ENCODE data around the gene PLEKHG4B.

Gene PLEKHG4B

DNA sequence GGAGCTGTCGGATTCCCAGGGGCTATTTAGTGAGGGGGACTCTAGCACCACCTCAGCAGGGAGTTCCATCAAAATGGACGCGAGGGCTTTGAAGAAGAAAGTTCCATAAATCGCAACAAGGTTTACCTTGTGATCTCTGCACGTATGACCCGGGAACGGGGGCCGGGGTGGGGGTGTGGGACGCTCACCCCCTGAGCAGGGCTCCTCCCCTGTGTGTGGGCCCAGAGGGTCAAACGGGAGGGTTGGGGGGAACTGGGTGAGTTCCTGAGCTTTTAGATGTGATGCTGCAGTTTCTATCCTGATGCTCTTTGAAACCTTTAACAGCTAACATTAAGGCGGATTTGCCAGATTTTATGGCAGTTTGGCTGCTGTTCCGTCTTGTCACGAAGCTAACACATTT is 80.5 kb downstream of the PLEKHG4B start:
- DNase-seq, result no peak

DNA sequence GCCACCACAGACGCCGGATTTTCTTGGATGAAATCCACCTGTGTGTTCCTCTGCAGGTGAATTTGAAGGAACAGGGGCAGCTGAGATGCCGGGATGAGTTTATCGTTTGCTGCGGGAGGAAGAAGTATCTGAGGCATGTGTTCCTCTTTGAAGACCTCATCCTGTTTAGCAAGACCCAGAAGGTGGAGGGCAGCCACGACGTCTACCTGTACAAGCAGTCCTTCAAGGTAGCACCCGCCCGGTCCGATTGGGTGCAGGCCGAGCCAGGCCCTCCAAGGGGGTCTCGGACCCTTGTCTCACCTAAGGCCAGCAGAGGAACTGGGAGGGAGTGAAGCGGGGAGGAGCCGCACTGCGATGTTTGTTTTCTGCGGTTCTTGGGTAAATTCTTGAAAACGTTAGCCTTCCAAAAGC is 80.9 kb downstream of the PLEKHG4B start:
- no peak for DNase-seq

GRCh38 chr5:173392-174290 is 81.7 kb downstream of the PLEKHG4B start:
- DNase-seq, result no peak

DNA sequence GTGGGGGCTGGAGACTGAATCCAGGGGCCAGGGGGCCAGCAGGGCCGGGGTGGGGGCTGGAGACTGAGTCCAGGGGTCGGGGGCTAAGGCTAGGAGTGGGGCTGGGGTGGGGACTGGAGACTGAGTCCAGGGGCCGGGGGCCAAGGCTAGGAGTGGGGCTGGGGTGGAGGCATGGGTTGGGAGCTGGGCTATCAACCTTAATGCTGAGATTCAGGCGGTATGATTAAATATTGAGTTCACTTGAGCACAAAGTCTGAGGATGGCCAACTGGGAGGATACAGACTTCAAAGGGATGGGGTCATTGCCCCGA is 82.3 kb downstream of the PLEKHG4B start:
- DNase-seq, result no peak

- no peak for DNase-seq
Observed at GRCh38 chr5:174876-175465, 83.0 kb downstream of the PLEKHG4B start.

- peak; percentile 73 for DNase-seq
Observed at GRCh38 chr5:176296-176823, 84.4 kb downstream of the PLEKHG4B start.

- DNase-seq, result no peak
Observed at GRCh38 chr5:178110-178509, 86.1 kb downstream of the PLEKHG4B start.

DNA sequence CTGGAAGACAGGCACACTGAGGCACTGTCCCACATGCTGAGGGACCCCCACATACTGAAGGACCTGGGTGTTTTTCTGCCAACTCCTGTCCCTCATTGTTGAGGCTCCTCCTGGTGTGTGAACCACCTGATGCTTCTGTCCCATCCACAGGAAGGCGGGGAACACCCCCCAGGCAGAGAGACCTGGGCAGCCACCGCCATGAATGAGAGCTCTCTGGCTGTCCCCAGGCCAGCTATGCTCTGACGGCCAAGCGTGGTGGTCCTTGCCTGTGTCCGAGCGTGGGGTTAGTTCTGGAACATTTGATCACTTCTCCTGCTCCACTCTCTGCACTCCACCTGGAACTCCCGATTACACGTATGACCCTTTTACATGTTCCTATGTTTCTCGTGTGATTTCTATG is 87.4 kb downstream of the PLEKHG4B start:
- DNase-seq, result no peak

DNA sequence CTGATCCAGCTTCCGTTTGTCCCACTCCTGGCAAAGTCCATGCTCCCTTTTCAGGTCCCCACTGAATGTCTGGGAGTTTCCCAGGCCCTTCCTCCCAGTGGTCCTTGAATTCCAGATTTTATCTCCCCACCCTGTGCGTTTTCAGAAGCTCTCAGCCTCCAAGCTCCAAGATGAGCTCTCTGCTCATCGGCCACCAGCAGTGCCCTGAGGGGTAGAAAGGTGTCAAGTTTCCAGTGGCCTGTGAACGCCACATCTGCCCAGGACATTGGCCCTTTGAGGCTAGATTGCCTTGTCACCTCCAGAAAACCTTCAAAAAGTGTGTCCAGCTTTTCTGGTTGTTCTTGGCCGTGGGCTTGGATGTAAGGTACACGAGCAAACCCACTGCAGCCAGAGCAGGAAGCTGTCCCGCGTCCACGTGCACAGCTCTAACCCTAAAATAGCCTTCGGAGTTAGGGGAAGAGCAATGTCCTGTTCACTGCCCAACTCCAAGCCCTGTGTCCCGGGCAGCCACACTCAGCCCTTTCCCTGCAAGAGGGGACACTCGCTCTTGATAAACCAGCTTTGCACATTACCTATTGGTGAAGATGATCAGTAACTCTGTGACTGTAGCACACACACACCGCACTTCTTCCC is 88.4 kb downstream of the PLEKHG4B start:
- DNase-seq, result peak; percentile 76

DNA sequence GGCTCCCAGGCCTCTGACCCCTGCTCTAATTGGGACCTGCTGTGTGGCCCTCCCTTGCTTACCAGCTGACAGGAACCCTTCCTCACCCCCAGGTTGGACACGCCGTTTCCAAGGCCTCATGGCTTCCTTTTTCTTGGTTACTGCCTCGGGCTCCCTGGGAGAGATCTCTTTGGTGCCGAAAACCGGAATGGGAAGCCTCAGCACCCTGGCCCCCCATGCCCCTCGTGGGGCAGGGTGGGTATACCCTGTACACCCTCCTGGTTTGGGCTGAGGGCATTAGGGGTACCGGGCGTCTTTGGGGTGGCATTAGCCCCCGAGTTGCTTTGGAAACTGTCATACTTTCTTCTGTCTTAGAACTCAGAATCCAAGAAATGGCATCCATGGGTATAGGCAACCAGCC is 89.2 kb downstream of the PLEKHG4B start:
- no peak for DNase-seq

- DNase-seq, result no peak
Observed at GRCh38 chr5:181566-181965, 89.6 kb downstream of the PLEKHG4B start.

DNA sequence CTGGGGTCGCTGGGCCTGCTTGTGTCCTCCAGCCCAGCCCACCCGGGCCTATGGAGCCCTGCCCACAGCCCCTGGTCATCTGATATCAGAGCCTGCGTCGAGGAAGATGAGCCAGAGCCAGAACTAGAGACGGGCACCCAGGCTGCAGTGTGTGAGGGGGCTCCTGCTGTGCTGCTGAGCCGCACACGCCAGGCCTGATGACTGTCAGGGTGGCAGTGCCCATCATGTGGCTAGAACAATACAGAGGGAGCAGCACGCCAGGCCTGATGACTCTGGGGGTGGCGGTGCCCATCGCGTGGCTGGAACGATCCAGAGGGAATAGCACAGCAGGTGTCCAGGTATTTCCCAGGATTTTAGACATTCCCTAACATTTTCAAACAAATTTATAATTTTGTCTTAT is 90.2 kb downstream of the PLEKHG4B start:
- no peak for DNase-seq

DNA sequence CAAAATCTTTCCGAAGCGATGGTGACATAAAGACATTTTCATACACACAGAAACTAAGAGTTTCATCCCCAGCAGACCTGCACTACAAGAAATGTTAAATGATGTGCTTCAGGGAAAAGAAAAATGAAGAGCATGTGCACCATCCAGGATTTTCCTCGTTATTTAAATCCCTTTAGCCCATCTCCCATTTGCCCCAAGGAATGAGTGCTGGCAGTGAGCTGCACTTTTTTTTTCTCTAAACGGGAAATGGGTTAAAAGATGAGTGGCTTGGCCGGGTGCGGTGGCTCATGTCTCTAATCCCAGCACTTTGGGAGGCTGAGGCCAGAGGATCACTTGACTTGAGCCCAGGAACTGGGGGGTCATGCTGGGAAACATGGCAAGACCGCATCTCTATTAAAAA is 92.5 kb downstream of the PLEKHG4B start:
- DNase-seq, result no peak

DNA sequence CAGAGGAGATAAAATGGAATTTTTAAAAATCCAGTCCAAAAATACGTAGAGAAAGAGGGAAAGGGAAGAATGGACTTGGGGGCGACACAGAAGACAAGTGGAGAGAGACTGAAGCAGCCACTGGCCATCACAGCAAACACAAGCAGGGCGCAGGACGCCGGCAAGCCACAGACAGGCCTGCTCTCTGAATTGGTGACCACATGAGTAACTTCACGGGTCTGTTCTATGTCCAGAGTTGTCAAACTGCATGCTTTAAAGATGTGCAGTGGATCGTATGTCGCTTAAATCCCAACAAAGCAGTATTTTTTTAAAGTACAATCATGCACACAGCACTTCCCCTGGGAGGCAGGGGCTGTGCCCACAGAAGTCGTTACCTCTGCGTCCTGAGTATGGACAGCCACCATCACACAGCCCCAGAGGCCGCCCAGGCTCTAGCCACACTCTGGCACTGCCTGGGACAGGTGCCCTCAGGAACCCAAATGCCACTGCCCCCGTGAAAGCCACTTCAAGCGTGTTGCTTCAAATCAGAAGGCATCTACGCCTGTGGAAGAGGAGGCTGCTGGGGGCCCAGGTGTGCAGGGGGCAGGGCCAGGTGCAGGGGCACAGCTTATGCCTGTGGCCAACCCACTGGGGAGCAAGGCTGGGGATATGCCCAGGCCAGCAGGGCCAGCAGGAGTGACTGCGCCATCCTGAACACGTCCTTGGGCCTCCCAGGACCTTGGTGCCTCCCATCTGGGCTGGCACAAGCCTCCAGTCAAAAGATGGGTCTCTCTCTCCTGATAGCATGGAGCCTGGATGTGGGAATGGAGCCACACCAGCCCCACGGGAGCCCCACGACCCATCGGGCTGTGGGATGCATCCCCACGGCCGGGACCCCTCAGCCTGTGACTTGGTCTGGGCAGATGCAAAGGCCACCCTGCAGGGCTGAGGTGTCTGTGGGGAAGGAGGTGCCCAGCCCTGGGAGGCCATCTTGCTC is 93.4 kb downstream of the PLEKHG4B start:
- no peak for DNase-seq

DNA sequence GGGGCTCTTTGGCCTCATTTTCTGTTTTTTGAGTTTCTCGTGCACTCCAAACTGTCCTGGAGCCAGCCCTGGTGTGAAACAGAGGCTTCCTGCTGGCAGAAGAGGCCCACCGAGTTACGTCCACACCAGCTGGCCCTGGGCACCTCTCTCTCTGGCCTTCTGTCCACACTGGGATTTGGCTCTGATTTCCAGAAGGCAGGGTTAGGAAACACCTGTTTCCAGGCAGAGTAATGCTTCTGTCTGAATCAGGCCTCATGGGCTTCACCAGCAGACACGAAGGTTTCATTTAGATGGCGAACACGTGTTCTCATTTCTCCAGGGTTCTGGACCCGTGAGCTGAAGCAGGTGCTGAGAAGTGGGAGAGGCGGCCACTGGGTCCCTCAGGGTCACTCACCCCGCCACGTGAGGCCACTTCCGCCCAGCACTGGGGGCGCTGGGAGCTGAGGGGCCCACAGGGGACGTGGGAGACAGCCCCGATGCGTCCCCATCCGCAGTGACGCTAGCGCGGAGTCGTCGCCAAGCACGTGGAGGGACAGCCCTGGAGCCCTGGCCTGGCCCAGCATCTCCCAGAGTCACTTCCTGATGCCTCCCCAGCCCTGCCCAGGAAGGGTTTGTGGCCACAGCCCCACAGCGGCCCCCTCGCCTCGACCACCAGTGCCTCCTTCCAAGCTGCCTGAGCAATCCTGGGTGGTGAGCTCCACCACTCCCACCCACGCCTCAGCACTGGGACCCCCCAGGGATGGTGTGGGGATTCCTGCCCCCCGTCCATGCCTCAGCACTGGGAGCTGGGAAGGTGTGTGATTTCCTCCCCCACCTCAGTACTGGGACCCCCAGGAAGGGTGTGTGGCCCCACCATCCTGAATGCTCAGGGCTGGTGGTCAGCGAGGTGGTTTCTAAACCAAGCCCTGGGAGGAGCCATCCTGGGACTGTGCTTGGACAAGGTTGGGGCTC is 94.4 kb downstream of the PLEKHG4B start:
- DNase-seq, result no peak

- DNase-seq, result no peak
Observed at GRCh38 chr5:187042-187431, 95.1 kb downstream of the PLEKHG4B start.

DNA sequence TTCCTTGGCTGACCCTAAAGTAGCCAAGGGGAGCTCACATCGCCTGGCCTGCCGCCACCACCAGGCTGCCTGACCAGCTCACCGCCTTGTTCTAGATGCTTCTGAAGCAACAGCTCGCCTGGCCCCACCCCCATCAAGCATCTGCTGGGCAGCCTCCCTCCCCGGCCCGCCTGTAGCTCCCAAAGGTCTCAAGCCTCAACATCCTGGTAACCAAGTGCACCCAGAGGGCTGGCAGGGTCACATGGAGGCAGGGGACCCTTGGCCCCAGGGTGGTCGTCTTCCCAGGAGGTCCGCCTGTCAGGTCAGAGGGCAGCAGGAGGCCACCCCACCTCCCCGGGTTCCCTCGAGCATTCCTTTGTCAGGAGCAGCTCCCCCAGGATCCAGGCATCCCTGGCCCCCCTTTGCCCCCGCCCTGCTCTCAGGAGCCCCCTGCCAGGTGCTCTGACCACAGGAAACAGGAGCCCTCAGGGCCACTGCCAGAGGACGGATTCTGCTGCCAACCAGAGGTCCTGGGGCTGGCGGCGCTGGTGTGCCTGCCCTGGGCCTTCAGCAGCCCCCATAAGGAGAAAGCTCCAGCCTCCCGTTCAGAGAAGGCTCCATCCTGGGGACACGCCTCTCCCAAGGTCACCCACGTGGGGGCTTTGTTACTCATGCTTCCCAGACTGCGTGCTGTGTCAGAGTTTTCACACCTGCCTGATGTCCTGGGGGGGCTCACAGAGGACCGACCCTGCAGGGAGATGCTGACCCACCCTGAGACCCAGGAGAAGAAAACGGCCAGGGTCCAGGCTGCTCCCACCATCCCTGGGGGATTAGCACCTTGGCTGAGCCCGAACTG is 95.9 kb downstream of the PLEKHG4B start:
- DNase-seq, result no peak

DNA sequence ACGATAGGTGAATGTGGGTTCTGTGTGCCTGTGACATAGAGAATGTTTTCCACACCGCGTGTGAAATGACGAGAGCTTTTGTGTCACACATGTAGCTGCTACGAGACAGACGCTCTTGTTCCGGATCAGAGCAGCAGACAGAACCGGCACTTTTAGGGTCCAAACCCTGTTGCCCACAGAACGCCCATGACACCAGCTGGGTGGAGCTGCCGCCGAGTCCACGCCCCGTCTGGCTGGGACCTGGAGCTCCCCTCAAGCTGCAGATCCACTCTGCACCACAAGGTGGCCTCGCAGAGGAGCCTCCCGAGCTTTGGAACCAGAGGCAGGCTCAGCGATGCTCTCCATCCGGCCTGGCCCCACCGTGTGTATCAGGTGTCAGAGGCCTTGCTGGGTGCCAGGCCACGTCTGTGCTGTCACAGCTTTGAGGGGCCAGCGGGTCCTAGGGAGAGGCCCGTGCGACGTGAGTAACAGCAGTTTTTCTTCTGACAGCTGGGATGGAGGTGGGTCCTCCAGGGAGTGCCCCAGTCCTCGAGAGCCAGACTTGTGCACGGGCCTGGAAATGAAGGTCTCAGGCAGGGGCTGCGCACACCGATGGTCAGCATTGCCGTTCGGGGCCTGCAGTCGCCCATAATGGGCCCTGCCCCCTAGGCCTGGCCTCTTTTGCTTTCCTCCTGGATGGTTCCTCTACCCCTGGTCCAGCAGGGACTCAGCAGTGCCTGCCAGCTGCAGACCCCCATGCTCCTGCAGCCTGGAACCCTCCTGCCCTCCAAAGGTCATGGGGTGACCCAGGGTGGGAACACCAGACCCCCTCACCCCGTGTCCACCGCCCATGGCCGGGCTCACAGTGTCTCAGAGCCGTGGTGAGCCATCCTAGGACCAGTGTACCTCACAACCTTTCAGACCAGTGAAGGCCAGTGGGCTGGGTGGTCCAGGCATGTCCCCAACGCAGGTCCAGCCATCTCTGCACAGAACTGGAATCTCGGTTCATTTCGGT is 96.8 kb downstream of the PLEKHG4B start:
- DNase-seq, result peak; percentile 93

- no peak for DNase-seq
Observed at GRCh38 chr5:189486-189885, 97.5 kb downstream of the PLEKHG4B start.

Data from islet precursor cell (in vitro differentiated cells).